Measurements from ENCODE around the gene NOSTRIN. TPM values are rescaled to one million over a fixed set of nuclear protein-coding genes. Genes with fewer than 3 reads are reported as not detected.

NOSTRIN gene
- total RNA-seq, 2 donors from 2014 or later: 5.3 to 18.3 TPM

DNA sequence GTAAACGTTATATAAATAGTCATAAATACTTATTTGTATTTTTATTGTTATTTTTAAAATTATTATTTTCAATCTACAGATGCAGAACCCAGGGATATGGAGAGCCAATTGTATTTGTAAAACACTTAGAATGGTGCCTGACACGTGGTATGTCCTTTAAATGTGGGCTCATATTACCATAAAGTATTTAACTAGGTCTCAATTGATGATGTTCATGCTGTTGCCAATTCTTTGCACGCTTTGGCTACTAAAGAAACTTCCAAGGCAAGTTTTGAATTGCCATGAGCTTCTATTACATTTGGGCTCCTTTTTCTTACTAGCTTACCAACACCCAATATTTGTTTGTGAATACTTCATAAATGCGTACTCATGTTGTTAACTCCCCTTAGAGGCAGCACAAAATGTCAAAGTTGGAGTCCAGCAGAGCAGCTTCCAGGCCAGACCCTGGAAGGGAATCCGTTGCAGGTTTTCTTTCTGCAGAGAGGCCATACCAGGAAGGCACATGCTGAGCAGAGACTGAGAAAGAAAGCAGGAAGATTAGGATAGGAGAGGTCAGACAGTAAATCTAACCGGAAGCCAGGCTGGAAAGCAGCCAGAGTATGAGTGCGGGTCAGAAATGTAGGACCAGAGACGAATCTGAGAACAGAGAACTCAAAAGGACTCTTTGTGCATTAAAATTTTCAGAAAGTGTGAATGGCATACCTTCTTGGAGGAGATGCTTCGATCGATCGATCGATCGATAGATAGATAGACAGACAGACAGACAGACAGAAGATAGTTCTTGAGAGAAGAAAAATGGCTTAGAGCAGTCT, 4.2 kb upstream of the NOSTRIN start:
- ATAC-seq (ENCODE audit: insufficient number of reproducible peaks, low FRiP score, low read depth) (no peak), DNase-seq (ENCODE audit: low spot score) (no peak)
- no peak for TF ChIP-seq CTCF (IDR thresholded peaks at IDR 0.05)
- Histone ChIP-seq H3K4me1 (ENCODE audit: control insufficient read depth in 1 of 2, low read depth in 2 of 2) (no peaks in the 10 kb centered on the region), H3K4me3 (no peak overlapping the region), H3K36me3 (no peaks in the 10 kb centered on the region), H3K9me3 (no peaks in the 10 kb centered on the region), H3K27ac (no peak overlapping the region), H3K27me3 (replicated peaks; ENCODE audit: insufficient read depth) (no peaks in the 10 kb centered on the region)

GRCh38 chr2:168798888-168799410, 3.5 kb upstream of the NOSTRIN start:
- Histone ChIP-seq H3K27me3 (replicated peaks; ENCODE audit: insufficient read depth) (no peaks in the 10 kb centered on the region), H3K4me3 (no peak overlapping the region), H3K27ac (no peak overlapping the region), H3K9me3 (no peaks in the 10 kb centered on the region), H3K4me1 (ENCODE audit: control insufficient read depth in 1 of 2, low read depth in 2 of 2) (no peaks in the 10 kb centered on the region), H3K36me3 (no peaks in the 10 kb centered on the region)
- no peak for ATAC-seq (ENCODE audit: insufficient number of reproducible peaks, low FRiP score, low read depth)
- no peak for TF ChIP-seq CTCF (IDR thresholded peaks at IDR 0.05)
- no peak for DNase-seq (ENCODE audit: low spot score)

DNA sequence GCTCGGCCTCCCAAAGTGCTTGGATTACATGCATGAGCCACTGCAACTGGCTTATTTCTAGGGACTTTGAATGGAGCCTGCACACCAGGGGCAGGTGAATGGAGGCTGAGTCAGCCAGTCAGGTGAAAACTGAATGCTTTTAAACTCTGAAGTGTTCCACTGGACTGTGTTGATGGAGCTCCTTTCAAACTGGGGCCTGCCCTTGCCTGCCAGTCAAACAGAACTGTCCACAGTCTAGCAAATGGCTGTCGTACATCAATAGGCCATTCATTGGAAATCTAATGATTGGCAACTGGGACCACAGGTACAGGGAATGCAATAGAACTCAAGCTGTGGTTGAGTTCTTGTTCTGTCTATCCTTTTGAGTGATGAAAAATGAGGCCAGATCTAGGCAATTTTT, 966 bp upstream of the NOSTRIN start:
- H3K4me1 ChIP-seq (ENCODE audit: control insufficient read depth in 1 of 2, low read depth in 2 of 2): no peaks in the 10 kb centered on the region
- DNase-seq (ENCODE audit: low spot score): no peak
- no peak for ATAC-seq (ENCODE audit: insufficient number of reproducible peaks, low FRiP score, low read depth)
- H3K4me3 ChIP-seq: no peak overlapping the region
- H3K27me3 ChIP-seq (replicated peaks; ENCODE audit: insufficient read depth): no peaks in the 10 kb centered on the region
- TF ChIP-seq CTCF (IDR thresholded peaks at IDR 0.05): no peak
- H3K27ac ChIP-seq: no peak overlapping the region
- no peaks in the 10 kb centered on the region for H3K36me3 ChIP-seq
- no peaks in the 10 kb centered on the region for H3K9me3 ChIP-seq

DNA sequence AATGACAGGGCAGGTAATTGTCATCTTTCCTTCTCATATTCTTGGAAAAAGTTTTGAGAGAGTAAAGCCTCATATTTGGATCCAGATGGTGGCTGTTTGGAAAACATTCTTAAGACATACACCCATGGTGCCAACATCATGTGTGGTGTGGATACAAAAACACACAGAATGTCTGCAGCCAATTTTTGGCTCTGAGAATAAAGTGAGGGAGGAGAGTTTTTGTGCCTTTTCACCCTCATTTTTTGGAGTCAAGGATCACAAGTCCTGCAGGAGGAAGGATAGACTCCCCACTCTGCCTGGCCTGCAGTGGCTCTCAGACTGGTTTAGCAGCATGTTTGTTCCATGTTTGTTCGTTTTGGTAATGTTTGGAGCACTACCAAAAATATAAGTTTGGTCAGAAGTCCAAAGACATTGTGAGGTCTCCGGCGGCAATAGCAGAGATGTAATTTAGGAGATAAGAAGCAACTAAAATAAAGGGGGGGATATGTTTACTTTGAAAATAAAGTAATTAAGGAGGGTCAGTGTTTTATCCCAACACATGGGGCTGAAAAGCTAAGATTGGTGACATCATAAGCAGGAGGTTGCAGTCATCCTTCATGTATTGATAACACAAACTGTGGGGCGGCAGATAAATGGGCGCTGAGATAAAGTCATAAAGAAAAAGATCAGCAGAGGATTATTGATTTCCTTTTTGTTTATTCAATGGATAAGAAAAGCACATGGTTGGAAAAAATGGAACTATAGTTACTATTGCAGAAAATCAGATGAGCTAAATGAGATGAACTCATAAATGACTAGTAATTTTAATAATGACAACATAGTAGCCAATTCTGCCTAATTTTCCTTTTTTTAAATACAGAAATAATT, 655 bp downstream of the NOSTRIN start:
- no peak for TF ChIP-seq CTCF (IDR thresholded peaks at IDR 0.05)
- no peaks in the 10 kb centered on the region for H3K27me3 ChIP-seq (replicated peaks; ENCODE audit: insufficient read depth)
- peak overlapping the region; percentile 28 for H3K4me3 ChIP-seq
- no peaks in the 10 kb centered on the region for H3K9me3 ChIP-seq
- no peaks in the 10 kb centered on the region for H3K4me1 ChIP-seq (ENCODE audit: control insufficient read depth in 1 of 2, low read depth in 2 of 2)
- no peaks in the 10 kb centered on the region for H3K36me3 ChIP-seq
- no peak for ATAC-seq (ENCODE audit: insufficient number of reproducible peaks, low FRiP score, low read depth)
- H3K27ac ChIP-seq: no peak overlapping the region
- no peak for DNase-seq (ENCODE audit: low spot score)

DNA sequence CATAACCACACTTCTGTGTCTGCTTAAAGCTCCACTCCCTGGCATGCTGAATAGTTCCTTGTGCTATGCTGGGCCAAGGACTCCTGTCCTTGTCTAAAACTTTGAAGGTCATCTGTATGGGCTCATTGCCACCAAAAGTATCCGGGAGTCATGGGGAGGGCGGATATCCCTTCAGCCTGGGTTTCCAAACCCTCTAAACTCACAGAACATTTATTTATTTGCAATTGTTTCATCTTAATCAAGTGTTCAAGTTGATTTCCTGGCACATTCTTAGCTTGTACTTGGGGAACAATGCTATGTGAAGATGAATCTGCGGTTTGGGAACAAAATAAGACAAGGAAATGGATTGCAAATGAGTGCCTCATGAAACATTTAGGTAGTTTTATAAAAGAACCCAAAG, 1.8 kb downstream of the NOSTRIN start:
- H3K27me3 ChIP-seq (replicated peaks; ENCODE audit: insufficient read depth): no peaks in the 10 kb centered on the region
- H3K36me3 ChIP-seq: no peaks in the 10 kb centered on the region
- H3K4me1 ChIP-seq (ENCODE audit: control insufficient read depth in 1 of 2, low read depth in 2 of 2): no peaks in the 10 kb centered on the region
- no peak overlapping the region for H3K4me3 ChIP-seq
- ATAC-seq (ENCODE audit: insufficient number of reproducible peaks, low FRiP score, low read depth): no peak
- H3K9me3 ChIP-seq: no peaks in the 10 kb centered on the region
- no peak overlapping the region for H3K27ac ChIP-seq
- DNase-seq (ENCODE audit: low spot score): no peak
- no peak for TF ChIP-seq CTCF (IDR thresholded peaks at IDR 0.05)

Data from thoracic aorta (tissue), 2 donors.